ENCODE measurements around the gene ATG9B.

- no peak for TF ChIP-seq CTCF (IDR thresholded peaks at IDR 0.05)
- no peak for TF ChIP-seq POLR2A (IDR thresholded peaks at IDR 0.05; ENCODE audit: low read length)
- no peak for TF ChIP-seq SMC3 (IDR thresholded peaks at IDR 0.05)
- TF ChIP-seq HOXB13 (CRISPR knock-in tag; IDR thresholded peaks at IDR 0.05; ENCODE audit: low read depth): no peak
- no peak for TF ChIP-seq SREBF2 (IDR thresholded peaks at IDR 0.05)
- no peak for TF ChIP-seq RFX5 (IDR thresholded peaks at IDR 0.05)
- no peak for TF ChIP-seq CHD4 (IDR thresholded peaks at IDR 0.05; ENCODE audit: borderline replicate concordance)
Observed at GRCh38 chr7:151016942-151017341, 7.4 kb downstream of the ATG9B start.

Data from A549 (cell line).